Mucosa of stomach (tissue), 1 donor: Measurements from ENCODE around the gene BEST1.

Experiments
- H3K27me3 ChIP-seq: one replicate; pipeline ENCODE4 v1.7.0; 2013; ENCODE audit warnings: mild to moderate bottlenecking, low read length; ENCODE audit not compliant: control insufficient read depth, insufficient read depth
- H3K36me3 ChIP-seq: one replicate; pipeline ENCODE4 v1.7.0; 2013; ENCODE audit warnings: low read length; ENCODE audit not compliant: control insufficient read depth, insufficient read depth
- H3K4me1 ChIP-seq: one replicate; pipeline ENCODE4 v1.7.0; 2013; ENCODE audit warnings: mild to moderate bottlenecking, low read length; ENCODE audit not compliant: control insufficient read depth, insufficient read depth
- H3K4me3 ChIP-seq: one replicate; pipeline ENCODE4 v1.7.0; 2013; ENCODE audit warnings: low read length
- H3K9ac ChIP-seq: one replicate; pipeline ENCODE4 v1.7.0; 2013; ENCODE audit warnings: mild to moderate bottlenecking, low read length, moderate library complexity
- H3K9me3 ChIP-seq: one replicate; pipeline ENCODE4 v1.7.0; 2013; ENCODE audit warnings: mild to moderate bottlenecking, low read length, moderate library complexity; ENCODE audit not compliant: control insufficient read depth
- donor health status: Pancreatic carcinoma.

The BEST1 gene

DNA sequence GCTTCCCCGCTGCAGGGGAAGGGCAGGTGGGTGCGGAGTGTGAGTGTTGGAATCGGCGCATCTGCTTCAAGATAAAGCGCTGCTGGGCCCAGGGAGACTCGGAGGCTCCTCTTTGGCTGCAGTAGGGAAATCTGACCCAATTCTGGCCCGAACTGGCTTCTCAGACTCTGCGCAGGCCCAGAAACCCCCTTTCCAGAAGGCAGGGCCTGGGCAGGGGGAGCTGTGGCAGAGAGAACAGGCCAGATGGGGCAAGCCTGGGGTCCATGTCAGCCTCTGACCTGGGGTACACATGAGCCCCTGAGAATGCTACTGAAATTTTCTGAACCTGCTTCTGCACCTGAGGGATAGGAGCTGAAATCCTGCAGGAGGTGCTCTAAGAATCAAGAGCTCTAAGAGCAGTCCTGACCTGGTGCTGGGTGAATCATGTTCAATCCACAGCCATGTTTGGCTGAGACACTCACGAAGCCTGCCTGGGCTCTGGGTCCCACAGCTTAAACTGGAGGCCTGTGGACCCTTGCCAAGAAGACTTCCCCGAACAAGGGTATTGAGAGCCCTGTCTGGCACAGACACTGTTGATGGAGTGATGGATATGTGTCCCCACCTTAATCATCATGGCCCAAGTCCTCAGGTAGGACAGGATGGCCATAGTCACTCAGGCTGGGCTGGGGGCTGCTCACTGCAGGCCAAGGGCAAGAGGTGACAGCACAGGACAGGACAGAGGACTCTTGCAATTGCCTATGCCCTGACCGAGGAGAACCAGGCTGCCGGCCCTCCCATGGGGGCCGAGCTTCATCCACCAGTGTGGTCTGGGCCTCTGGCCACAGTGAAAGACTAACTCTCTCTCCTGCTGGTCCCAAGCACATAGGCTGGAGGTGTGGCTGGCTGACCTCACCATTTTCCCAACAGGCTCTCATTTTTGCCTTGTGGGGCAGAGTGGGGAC, 39.7 kb upstream of the BEST1 start:
- no peak overlapping the region for H3K4me3 ChIP-seq
- H3K4me1 ChIP-seq, result no peaks in the 10 kb centered on the region
- no peaks in the 10 kb centered on the region for H3K36me3 ChIP-seq
- no peaks in the 10 kb centered on the region for H3K9me3 ChIP-seq
- H3K27me3 ChIP-seq, result no peaks in the 10 kb centered on the region
- no peak overlapping the region for H3K9ac ChIP-seq

DNA sequence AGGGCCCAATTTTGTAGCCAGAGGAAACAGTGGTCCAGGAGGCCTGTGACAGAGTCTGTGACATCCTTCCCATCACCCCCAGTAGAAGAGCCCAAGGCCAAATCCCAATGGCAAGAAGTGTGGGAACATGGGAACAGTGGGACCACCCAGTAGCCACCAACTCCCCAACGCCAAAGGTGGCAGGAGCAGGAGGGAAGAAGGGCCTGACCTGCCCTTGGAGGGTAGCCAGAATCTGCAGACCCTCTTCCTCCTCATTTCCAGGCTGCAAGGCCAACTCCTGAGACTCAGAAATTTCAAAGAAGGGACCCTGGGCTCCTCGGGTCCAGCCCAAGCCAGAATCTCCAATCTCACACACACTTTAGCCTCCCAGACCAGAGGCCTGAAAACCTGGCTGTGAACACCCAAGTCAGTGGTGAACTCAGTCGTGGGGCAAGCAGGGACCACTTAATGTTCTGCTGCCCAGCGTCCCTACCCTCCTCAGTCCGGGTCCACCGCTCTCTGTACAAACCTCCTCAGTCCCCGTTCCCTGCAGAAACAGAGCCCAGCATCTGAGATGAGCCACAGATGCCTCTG, 38.9 kb upstream of the BEST1 start:
- Histone ChIP-seq H3K9me3 (no peaks in the 10 kb centered on the region), H3K27me3 (peaks cover under 1% of the 10 kb centered on the region), H3K4me3 (no peak overlapping the region), H3K4me1 (no peaks in the 10 kb centered on the region), H3K36me3 (no peaks in the 10 kb centered on the region), H3K9ac (no peak overlapping the region)

- H3K9ac ChIP-seq, result no peak overlapping the region
Measured at GRCh38 chr11:61911701-61912529, 38.2 kb upstream of the BEST1 start.

GRCh38 chr11:61912530-61912898, 37.6 kb upstream of the BEST1 start:
- H3K36me3 ChIP-seq, result no peaks in the 10 kb centered on the region
- no peaks in the 10 kb centered on the region for H3K9me3 ChIP-seq
- H3K9ac ChIP-seq, result no peak overlapping the region
- H3K27me3 ChIP-seq, result peaks cover 9% of the 10 kb centered on the region
- no peaks in the 10 kb centered on the region for H3K4me1 ChIP-seq
- no peak overlapping the region for H3K4me3 ChIP-seq

More at GRCh38 chr11:61911701-61912529, 38.2 kb upstream of the BEST1 start:
- Histone ChIP-seq H3K4me3 (no peak overlapping the region), H3K9me3 (no peaks in the 10 kb centered on the region), H3K27me3 (peaks cover 8% of the 10 kb centered on the region), H3K36me3 (no peaks in the 10 kb centered on the region), H3K4me1 (no peaks in the 10 kb centered on the region)

GRCh38 chr11:61912991-61913698, 37.0 kb upstream of the BEST1 start:
- no peaks in the 10 kb centered on the region for H3K36me3 ChIP-seq
- H3K4me1 ChIP-seq, result peaks cover 6% of the 10 kb centered on the region
- peaks cover 16% of the 10 kb centered on the region for H3K27me3 ChIP-seq
- no peaks in the 10 kb centered on the region for H3K9me3 ChIP-seq
- H3K4me3 ChIP-seq, result no peak overlapping the region
- no peak overlapping the region for H3K9ac ChIP-seq

- Histone ChIP-seq H3K4me1 (peaks cover 8% of the 10 kb centered on the region), H3K9me3 (no peaks in the 10 kb centered on the region), H3K4me3 (no peak overlapping the region), H3K9ac (no peak overlapping the region), H3K36me3 (no peaks in the 10 kb centered on the region), H3K27me3 (peaks cover 21% of the 10 kb centered on the region)
Measured at GRCh38 chr11:61913699-61914395, 36.3 kb upstream of the BEST1 start.

GRCh38 chr11:61914471-61915171, 35.5 kb upstream of the BEST1 start:
- no peaks in the 10 kb centered on the region for H3K36me3 ChIP-seq
- no peak overlapping the region for H3K9ac ChIP-seq
- H3K4me1 ChIP-seq, result peaks cover 8% of the 10 kb centered on the region
- H3K9me3 ChIP-seq, result no peaks in the 10 kb centered on the region
- H3K27me3 ChIP-seq, result peaks cover 28% of the 10 kb centered on the region
- no peak overlapping the region for H3K4me3 ChIP-seq

GRCh38 chr11:61916737-61917333, 33.3 kb upstream of the BEST1 start:
- H3K27me3 ChIP-seq, result peaks cover 36% of the 10 kb centered on the region
- H3K9ac ChIP-seq, result no peak overlapping the region
- no peaks in the 10 kb centered on the region for H3K36me3 ChIP-seq
- H3K4me1 ChIP-seq, result peaks cover 8% of the 10 kb centered on the region
- H3K9me3 ChIP-seq, result no peaks in the 10 kb centered on the region
- H3K4me3 ChIP-seq, result no peak overlapping the region

DNA sequence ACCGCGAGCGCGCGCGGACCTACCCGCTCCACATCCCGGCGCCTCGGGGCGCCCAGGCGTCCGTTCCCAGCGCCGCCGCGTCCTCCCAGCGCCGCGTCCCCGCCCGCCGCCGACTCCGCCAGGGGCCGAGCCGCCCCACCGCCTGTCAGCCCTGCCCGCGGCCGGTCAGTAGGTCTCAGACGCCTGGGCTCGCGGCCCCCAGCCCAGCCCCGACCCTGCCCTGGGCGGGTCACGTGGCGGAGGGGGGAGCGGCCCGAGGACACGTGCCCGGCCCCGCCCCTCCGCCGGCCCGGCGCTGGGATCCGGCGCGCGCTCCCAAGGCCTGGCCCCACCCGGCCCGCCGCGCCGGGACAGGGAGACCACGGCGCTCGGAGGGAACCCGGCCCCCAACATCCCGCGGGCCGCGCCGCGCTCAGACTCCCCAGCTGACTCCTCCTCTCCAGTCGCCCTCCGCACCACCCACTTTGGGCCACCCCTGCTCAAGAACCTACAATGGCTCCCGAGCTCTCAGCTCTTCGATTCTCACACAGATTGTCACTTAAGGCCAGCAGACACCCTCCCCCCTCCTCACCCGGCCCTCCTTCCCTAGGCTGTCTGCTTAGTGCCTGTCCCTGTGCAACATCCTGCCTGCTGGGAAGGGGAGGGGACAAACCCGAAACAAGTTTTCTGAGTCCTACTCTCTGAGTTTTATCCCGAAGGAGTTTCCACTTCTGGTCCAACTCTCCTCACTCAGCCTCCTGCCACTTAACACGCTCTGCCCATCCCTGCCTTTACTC, 32.6 kb upstream of the BEST1 start, which contains the start of gene RAB3IL1:
Gene RAB3IL1 (minus strand): TSS at position 233 of the 776 bp plus-strand sequence. CDS start 199 bp downstream, at position 34.
- Histone ChIP-seq H3K36me3 (no peaks in the 10 kb centered on the region), H3K9me3 (no peaks in the 10 kb centered on the region), H3K9ac (peak within 1 kb of the TSS; percentile 28), H3K4me1 (peaks cover 8% of the 10 kb centered on the region), H3K4me3 (no peak within 1 kb of the TSS), H3K27me3 (peaks cover 36% of the 10 kb centered on the region)
